HepG2 (cell line): ENCODE data around the gene ZFPM1. TPM values are rescaled to one million over a fixed set of nuclear protein-coding genes. Genes with fewer than 3 reads are reported as not detected.
A peak's percentile ranks its signal among the peaks of the same experiment; 100 is the strongest.

ENCODE experiments used
- FOXK1 ChIP-seq: sonication (generic); formaldehyde crosslinking; IDR thresholded peaks from 2 replicates; pipeline ENCODE4 v1.4.0; 2020; ENCODE audit warnings: low read depth, missing genetic modification reagents, borderline replicate concordance
- JUN ChIP-seq: sonication (generic); formaldehyde crosslinking; IDR thresholded peaks from 2 replicates; pipeline ENCODE4 v1.4.0; 2020; ENCODE audit warnings: mild to moderate bottlenecking, missing genetic modification reagents
- MIER3 ChIP-seq: IDR thresholded peaks from 2 replicates; pipeline ENCODE4 v1.6.1; 2016; ENCODE audit warnings: missing compliant biosample characterization, borderline replicate concordance
- MZF1 ChIP-seq: sonication (generic); formaldehyde crosslinking; IDR thresholded peaks from 2 replicates; pipeline ENCODE4 v1.8.1; 2023; ENCODE audit warnings: mild to moderate bottlenecking, missing genetic modification reagents, borderline replicate concordance
- PAF1 ChIP-seq: IDR thresholded peaks from 2 replicates; pipeline ENCODE4 v1.6.1; 2016; ENCODE audit warnings: missing genetic modification reagents, missing compliant biosample characterization
- SIN3A ChIP-seq: IDR thresholded peaks from 2 replicates; pipeline ENCODE4 v1.6.1; 2011; ENCODE audit warnings: low read depth, mild to moderate bottlenecking, control low read depth, low read length, borderline replicate concordance
- YEATS2 ChIP-seq: sonication (generic); formaldehyde crosslinking; IDR thresholded peaks from 2 replicates; pipeline ENCODE4 v1.4.0; 2020; ENCODE audit warnings: missing genetic modification reagents, borderline replicate concordance
- ZFYVE20 ChIP-seq: sonication (generic); formaldehyde crosslinking; IDR thresholded peaks from 2 replicates; pipeline ENCODE4 v1.8.0; 2023; ENCODE audit warnings: low read depth, mild to moderate bottlenecking, moderate library complexity, missing genetic modification reagents, borderline replicate concordance
- ZNF207 ChIP-seq: fragments of 450-650 bp; IDR thresholded peaks from 2 replicates; pipeline ENCODE4 v1.6.1; 2016; ENCODE audit warnings: antibody characterized with exemption, borderline replicate concordance
- ZNF260 ChIP-seq: sonication (generic); formaldehyde crosslinking; IDR thresholded peaks from 2 replicates; pipeline ENCODE4 v1.4.0; 2020; ENCODE audit warnings: missing genetic modification reagents, low read depth, mild to moderate bottlenecking, borderline replicate concordance
- polyA plus RNA-seq, 8 experiments: library from polyadenylated mRNA; depleted of rRNA in 3 of 8; stranded (reverse) in 7 of 8; unstranded in 1 of 8; fragments of >200 nt; fragmentation: Illumina TruSeq in 4 of 8; extraction: Trizol in 4 of 8; gene quantifications; 2 replicates each; pipeline versions ENCODE4 v1.2.1 to v1.2.3, GENCODE V29; 2011 to 2016; ENCODE audit warnings: low read depth in 4 of 8, missing spikeins in 1 of 8, mixed read lengths in 1 of 8; ENCODE audit not compliant: insufficient read depth in 1 of 8
- total RNA-seq, 5 experiments: library from RNA; depleted of rRNA; stranded (reverse); fragments of >200 nt; fragmentation: Illumina TruSeq; extraction: Trizol; gene quantifications; 2 replicates each; pipeline ENCODE4 v1.2.3, GENCODE V29; 2016; ENCODE audit warnings: low read depth in 1 of 5
- TF ChIP-seq, protein P1 (sequence below), 2 experiments: sonication (generic) in 1 of 2; formaldehyde crosslinking in 1 of 2; IDR thresholded peaks; 2 replicates each; pipeline versions ENCODE4 v1.6.1 to v1.9.0; 2014 to 2022; ENCODE audit warnings: antibody characterized with exemption in 1 of 2, borderline replicate concordance in 1 of 2, inconsistent platforms in 1 of 2, low read depth in 1 of 2, missing genetic modification reagents in 1 of 2
- TF ChIP-seq, protein P2 (sequence below): IDR thresholded peaks from 2 replicates; pipeline ENCODE4 v1.6.1; 2016; ENCODE audit warnings: missing genetic modification reagents, missing compliant biosample characterization
- TF ChIP-seq, protein P3 (sequence below): sonication (generic); formaldehyde crosslinking; IDR thresholded peaks from 2 replicates; pipeline ENCODE4 v1.4.0; 2020; ENCODE audit warnings: missing genetic modification reagents
- TF ChIP-seq, protein P4 (sequence below): IDR thresholded peaks from 2 replicates; pipeline ENCODE4 v1.6.1; 2016; ENCODE audit warnings: low read depth, borderline replicate concordance
- TF ChIP-seq, protein P5 (sequence below): sonication (generic); formaldehyde crosslinking; IDR thresholded peaks from 2 replicates; pipeline ENCODE4 v1.5.1; 2020; ENCODE audit warnings: mild to moderate bottlenecking, missing genetic modification reagents, borderline replicate concordance
- TF ChIP-seq, protein P6 (sequence below): sonication (generic); formaldehyde crosslinking; IDR thresholded peaks from 2 replicates; pipeline ENCODE4 v1.5.1; 2020; ENCODE audit warnings: missing genetic modification reagents, mild to moderate bottlenecking, borderline replicate concordance

The ZFPM1 gene
- total and polyA plus RNA-seq, 2 of the 13 experiments (the other 11 are each of a cell fraction or from before 2014, with no cell fraction given) = 1.3 to 3.8 TPM

DNA sequence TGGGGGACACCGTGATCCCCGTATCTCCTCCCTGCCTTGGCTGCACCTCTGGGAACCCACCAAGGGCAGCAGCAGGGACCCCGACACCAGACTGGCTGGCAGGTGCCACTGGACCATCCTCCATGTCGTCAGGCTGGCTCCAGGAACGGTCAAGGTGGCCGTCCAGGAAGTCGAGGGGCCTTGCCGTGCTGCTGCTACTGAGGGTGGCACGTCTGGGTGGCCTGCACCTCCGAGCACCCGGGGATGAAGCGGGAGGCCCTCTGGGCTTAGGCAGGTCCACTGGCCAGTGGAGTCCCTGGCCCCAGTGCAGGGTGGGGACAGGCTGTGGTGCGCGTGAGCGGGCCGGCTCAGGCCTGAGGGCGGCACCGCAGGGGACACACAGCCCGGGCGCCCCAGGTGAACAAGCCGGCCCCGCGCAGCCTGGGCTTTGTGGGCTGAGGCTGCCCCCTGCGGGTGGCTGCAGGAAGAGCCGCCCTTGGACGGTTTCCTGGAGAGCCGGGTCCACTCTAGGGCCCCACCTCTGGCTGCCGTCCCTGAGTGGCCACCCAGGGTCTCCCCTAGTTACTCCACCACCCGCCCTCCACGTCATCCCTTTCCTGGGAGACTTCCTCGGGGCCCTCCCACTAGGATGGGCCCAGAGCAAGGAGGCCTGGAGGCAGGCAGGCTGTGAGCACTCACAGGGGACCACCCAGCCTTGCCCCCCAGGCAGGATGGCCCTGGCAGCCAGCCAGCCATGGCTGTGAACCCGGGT lies 74.3 kb downstream of the ZFPM1 start (continued):
- TF ChIP-seq, protein P1, sequence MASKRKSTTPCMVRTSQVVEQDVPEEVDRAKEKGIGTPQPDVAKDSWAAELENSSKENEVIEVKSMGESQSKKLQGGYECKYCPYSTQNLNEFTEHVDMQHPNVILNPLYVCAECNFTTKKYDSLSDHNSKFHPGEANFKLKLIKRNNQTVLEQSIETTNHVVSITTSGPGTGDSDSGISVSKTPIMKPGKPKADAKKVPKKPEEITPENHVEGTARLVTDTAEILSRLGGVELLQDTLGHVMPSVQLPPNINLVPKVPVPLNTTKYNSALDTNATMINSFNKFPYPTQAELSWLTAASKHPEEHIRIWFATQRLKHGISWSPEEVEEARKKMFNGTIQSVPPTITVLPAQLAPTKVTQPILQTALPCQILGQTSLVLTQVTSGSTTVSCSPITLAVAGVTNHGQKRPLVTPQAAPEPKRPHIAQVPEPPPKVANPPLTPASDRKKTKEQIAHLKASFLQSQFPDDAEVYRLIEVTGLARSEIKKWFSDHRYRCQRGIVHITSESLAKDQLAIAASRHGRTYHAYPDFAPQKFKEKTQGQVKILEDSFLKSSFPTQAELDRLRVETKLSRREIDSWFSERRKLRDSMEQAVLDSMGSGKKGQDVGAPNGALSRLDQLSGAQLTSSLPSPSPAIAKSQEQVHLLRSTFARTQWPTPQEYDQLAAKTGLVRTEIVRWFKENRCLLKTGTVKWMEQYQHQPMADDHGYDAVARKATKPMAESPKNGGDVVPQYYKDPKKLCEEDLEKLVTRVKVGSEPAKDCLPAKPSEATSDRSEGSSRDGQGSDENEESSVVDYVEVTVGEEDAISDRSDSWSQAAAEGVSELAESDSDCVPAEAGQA (IDR thresholded peaks at IDR 0.05; ENCODE audit: low read depth) = no peak
- TF ChIP-seq, protein P1 (CRISPR knock-in tag; IDR thresholded peaks at IDR 0.05; ENCODE audit: borderline replicate concordance) = no peak
- TF ChIP-seq ZNF207 = no peak
- TF ChIP-seq, protein P2, sequence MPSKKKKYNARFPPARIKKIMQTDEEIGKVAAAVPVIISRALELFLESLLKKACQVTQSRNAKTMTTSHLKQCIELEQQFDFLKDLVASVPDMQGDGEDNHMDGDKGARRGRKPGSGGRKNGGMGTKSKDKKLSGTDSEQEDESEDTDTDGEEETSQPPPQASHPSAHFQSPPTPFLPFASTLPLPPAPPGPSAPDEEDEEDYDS (CRISPR knock-in tag) = peak; percentile 61; the same call in 1 of the 2 replicates
- TF ChIP-seq, protein P3, sequence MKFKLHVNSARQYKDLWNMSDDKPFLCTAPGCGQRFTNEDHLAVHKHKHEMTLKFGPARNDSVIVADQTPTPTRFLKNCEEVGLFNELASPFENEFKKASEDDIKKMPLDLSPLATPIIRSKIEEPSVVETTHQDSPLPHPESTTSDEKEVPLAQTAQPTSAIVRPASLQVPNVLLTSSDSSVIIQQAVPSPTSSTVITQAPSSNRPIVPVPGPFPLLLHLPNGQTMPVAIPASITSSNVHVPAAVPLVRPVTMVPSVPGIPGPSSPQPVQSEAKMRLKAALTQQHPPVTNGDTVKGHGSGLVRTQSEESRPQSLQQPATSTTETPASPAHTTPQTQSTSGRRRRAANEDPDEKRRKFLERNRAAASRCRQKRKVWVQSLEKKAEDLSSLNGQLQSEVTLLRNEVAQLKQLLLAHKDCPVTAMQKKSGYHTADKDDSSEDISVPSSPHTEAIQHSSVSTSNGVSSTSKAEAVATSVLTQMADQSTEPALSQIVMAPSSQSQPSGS (CRISPR knock-in tag) = peak; percentile 63; the same call in 1 of the 2 replicates
- 0 out of 2 replicates have a peak, but pooled peaks have one; percentile 64 for TF ChIP-seq ZNF260 (CRISPR knock-in tag)
- TF ChIP-seq MZF1 = no peak
- TF ChIP-seq ZFYVE20 = no peak
- TF ChIP-seq, protein P4, sequence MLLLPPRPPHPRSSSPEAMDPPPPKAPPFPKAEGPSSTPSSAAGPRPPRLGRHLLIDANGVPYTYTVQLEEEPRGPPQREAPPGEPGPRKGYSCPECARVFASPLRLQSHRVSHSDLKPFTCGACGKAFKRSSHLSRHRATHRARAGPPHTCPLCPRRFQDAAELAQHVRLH = peak; percentile 85; the same call in 1 of the 2 replicates
- TF ChIP-seq, protein P5, sequence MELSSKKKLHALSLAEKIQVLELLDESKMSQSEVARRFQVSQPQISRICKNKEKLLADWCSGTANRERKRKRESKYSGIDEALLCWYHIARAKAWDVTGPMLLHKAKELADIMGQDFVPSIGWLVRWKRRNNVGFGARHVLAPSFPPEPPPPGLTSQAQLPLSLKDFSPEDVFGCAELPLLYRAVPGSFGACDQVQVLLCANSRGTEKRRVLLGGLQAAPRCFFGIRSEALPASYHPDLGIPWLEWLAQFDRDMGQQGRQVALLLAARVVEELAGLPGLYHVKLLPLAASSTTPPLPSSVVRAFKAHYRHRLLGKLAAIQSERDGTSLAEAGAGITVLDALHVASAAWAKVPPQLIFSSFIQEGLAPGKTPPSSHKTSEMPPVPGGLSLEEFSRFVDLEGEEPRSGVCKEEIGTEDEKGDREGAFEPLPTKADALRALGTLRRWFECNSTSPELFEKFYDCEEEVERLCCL (CRISPR knock-in tag) = no peak
- TF ChIP-seq, protein P6, sequence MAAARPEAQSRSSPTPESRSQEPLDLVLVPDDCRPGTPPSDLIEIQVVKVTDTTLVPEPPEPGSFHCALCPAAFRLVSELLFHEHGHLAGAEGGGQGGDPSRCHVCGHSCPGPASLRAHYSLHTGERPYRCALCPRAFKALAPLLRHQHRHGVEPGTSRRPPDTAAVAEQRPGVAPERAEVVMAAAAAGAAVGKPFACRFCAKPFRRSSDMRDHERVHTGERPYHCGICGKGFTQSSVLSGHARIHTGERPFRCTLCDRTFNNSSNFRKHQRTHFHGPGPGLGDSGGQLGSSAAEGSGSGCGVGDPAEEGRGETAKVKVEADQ (CRISPR knock-in tag) = no peak
- no peak for TF ChIP-seq JUN
- 0 out of 2 replicates have a peak, but pooled peaks have one; percentile 37 for TF ChIP-seq PAF1 (CRISPR knock-in tag)
- TF ChIP-seq MIER3 (CRISPR knock-in tag) = peak; percentile 57; the same call in 1 of the 2 replicates
- peak; percentile 68; the same call in 1 of the 2 replicates for TF ChIP-seq YEATS2 (CRISPR knock-in tag)
- TF ChIP-seq SIN3A = no peak
- TF ChIP-seq FOXK1 (CRISPR knock-in tag) = no peak
